SH-SY5Y (cell line): Measurements from ENCODE around the gene NFATC4.

Experiments
- GATA2 ChIP-seq: IDR thresholded peaks from 2 replicates; pipeline ENCODE4 v1.6.1; 2011; ENCODE audit warnings: mild to moderate bottlenecking, low read depth, low read length
- GATA3 ChIP-seq: IDR thresholded peaks from 2 replicates; pipeline ENCODE4 v1.6.1; 2011; ENCODE audit warnings: low read depth, mild to moderate bottlenecking, low read length, moderate library complexity

DNA sequence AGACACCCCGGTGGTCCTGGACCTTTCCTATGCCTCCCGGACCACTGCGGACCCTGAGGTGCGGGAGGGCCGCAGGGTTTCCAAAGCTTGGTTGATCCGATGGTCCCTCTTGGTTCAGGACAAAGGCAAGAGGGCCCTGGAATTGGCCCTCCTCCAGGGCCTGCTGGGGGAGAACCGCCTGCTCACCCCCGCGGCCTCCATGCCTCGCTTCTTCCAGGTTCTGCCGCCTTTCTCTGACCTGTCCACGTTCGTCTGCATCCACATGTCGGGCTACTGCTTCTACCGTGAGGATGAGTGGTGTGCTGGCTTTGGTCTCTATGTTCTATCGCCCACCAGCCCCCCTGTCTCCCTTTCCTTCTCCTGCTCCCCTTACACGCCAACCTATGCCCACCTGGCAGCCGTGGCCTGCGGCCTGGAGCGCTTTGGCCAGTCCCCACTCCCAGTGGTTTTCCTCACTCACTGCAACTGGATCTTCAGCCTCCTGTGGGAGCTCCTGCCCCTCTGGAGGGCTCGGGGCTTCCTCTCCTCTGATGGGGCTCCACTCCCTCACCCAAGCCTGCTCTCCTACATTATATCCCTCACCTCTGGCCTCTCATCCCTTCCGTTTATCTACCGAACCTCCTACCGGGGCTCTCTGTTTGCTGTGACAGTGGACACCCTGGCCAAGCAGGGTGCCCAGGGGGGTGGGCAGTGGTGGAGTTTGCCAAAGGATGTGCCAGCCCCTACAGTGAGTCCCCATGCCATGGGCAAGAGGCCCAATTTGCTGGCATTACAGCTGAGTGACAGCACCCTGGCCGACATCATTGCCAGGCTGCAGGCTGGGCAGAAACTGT is 47.7 kb downstream of the NFATC4 start:
- TF ChIP-seq GATA3 (no peak), GATA2 (no peak)
